HG03135 (cell line): ENCODE measurements around the gene ZNF107.
"Not testable (repeated sequence)": the region's sequence is repeated elsewhere in the genome, so short reads cannot be mapped to it uniquely, and the experiment has no call there.

ENCODE experiments used
- ATAC-seq: cut with Tn5 transposase; IDR thresholded peaks from one replicate; pipeline ENCODE4 v1.9.1; 2021; ENCODE audit warnings: mild to moderate bottlenecking, moderate library complexity; ENCODE audit not compliant: unreplicated experiment

ZNF107 gene

DNA sequence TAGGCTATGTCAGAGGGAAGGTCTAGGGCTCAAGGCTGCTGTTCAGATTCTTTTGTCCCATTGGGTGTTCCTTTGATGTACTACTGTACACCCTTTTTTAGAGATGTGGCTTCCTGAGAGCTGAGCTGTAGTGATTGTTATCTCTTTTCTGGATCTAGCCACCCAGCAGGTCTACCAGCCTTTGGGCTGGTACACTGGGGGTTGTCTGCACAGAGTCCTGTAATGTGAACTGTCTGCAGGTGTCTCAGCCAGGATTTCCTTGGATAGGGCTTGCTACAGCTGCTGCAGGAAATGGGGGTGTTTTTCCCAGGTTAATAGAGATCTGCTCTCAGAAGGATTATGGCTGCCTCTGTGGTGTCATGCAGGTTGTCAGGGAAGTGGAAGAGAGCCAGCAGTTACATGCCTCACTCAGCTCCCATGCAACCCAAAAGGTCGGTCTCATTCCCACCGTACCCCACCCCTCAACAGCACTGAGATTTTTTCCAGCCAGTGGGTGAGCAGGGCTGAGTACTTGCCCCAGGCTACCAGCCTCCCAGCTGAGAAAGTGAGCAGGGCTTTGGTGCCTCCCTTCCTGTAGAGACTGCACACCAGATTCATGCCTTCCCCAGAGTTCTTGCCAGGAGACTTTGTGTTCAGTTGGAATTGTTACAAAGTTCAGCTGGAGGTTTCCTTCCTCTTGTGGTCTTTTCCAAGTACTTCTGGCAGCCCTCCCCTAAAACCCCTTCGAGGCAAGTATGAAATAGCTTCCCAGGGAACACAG is 63.3 kb downstream of the ZNF107 start:
- ATAC-seq, result no peak

DNA sequence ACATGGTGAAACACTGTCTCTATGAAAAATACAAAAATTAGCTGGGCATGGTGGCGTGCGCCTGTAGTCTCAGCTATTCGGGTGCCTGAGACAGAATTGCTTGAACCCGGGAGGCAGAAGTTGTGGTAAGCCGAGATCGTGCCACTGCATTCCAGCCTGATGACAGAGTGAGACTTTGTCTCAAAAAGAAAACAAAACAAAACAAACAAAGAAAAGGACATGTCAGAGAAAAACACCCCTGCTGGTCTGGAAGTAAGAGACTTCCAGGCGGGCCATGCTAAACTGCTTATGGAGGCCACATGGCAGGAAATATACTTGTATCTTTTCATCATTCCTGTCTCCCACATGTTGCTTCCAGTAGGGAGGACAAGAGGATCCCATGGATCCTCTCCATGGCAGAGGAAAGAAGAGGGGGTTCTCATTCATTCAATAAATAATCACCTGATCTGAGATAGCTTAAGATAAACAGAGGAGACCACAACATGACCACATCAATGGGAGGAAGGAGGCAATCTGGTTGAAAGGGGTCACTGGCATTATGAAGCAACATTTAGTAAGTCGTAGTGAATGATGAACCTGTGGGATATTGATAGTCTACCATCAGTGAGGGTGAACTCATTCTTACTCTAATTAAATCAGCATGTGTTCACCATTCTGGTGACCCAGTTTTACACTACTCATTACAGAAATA is 67.8 kb downstream of the ZNF107 start:
- ATAC-seq, result no peak

DNA sequence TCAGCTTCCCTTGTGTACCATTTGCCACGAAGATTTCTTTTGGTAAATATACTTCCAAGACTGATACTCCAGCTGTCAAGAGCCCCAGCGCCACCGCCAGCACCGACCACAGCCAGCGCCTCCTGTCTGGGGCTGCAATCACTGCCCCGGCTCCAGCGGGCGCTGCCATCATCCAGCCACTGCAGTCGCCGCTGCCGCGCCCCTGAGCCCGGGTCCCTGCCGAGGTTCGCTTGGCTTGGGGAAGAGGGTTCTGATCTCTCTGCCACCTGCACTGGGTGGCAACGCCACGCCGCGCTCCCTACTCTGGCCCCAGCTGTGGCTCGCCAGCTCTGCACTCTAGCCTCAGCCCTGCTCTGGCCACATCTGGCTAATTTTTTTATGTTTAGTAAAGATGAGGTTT is 70.6 kb downstream of the ZNF107 start:
- no peak for ATAC-seq

- ATAC-seq, result not testable (repeated sequence)
These were observed 72.5 kb downstream of the ZNF107 start for GRCh38 chr7:64738403-64738802.

DNA sequence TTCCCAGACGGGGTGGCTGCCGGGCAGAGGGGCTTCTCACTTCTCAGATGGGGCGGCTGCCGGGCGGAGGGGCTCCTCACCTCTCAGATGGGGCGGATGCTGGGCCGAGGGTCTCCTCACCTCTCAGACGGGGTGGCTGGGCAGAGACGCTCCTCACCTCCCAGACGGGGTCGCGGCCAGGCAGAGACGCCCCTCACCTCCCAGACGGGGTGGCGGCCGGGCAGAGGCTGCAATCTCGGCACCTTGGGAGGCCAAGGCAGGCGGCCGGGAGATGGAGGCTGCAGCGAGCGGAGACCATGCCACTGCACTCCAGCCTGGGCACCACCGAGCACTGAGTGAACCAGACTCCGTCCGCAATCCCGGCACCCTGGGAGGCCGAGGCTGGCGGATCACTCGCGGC is 73.0 kb downstream of the ZNF107 start:
- not testable (repeated sequence) for ATAC-seq

- ATAC-seq, result no peak
These were observed 78.7 kb downstream of the ZNF107 start for GRCh38 chr7:64744680-64745079.

DNA sequence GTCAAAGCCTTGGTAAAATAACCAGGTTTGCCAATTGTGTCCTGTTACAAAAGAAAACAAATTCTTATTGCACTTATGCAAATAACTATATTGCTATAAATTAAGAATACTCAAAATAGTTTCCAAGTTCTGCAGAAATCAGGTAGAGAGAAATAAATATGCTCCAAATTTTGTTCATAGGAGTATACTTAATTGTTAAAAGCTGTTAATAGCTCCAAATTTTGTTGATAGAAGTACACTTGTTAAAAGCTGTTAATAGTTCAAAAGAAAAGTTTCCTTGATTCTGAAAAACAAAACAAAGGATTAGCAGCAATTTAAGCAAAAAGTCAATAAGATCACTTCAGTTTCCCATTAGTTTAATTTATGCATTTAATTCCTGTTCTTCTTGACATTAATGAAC is 81.9 kb downstream of the ZNF107 start:
- ATAC-seq, result no peak

DNA sequence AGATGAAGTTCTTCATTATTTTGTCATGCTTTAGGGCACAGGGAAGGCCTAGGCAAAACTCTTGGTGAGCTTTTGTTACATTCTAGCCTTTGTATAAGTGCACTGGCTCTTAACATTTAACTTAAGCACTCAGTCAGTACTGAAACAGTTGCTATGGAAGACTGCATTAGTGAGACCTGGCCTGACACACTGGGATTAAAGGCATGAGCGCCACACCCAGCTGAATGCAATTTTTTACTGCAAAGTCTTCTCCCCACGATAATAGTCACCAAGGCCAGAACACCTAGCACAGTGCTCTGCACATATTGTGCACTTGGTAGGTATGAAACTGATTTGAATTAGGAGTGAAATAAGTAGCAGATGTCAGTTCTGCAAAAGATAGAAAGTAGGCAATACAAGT is 87.1 kb downstream of the ZNF107 start:
- no peak for ATAC-seq

- no peak for ATAC-seq
These were observed 89.9 kb downstream of the ZNF107 start for GRCh38 chr7:64755865-64756264.

DNA sequence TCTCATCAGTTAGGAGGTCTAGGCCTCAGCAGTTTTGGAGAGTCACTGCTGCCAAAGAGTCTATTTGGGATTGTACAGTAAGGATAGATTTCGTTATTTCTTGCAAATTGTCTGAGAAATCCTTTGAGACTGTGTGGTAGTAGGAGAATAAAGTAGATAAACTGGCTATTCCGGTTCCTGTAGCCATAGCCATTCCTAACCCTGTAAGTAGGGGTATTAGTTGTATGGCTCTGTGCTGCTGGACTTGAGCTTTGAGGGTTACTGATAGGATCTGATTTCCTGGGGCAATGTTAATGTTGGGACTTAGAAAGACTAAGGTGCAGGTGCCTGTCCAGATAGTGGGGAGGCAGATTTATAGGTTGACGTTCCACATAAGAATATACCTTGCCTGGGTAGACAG is 92.2 kb downstream of the ZNF107 start:
- no peak for ATAC-seq
